AG10803 (cell line): ENCODE measurements around the gene SREBF2.
A peak's percentile ranks its signal among the peaks of the same experiment; 100 is the strongest.

ENCODE experiments used
- DNase-seq: peaks from one replicate; pipeline ENCODE4 v3.0.0; 2010; ENCODE audit warnings: low read depth
- H3K4me3 ChIP-seq: 2 replicates; pipeline ENCODE4 v1.5.1; 2011; ENCODE audit warnings: mild to moderate bottlenecking, low read length, control low read depth
- CTCF ChIP-seq: conservative IDR thresholded peaks from 2 replicates; pipeline ENCODE4 v1.5.1; 2011; ENCODE audit warnings: mild to moderate bottlenecking, low read length, control low read depth, inconsistent platforms

SREBF2 gene

GRCh38 chr22:41908411-41909309 lies 75.8 kb downstream of the SREBF2 start:
- no peak for TF ChIP-seq CTCF
- DNase-seq, result no peak
- H3K4me3 ChIP-seq, result no peak overlapping the region

- no peak overlapping the region for H3K4me3 ChIP-seq
- no peak for DNase-seq
- no peak for TF ChIP-seq CTCF
Measured at GRCh38 chr22:41909310-41910049, 76.6 kb downstream of the SREBF2 start.

DNA sequence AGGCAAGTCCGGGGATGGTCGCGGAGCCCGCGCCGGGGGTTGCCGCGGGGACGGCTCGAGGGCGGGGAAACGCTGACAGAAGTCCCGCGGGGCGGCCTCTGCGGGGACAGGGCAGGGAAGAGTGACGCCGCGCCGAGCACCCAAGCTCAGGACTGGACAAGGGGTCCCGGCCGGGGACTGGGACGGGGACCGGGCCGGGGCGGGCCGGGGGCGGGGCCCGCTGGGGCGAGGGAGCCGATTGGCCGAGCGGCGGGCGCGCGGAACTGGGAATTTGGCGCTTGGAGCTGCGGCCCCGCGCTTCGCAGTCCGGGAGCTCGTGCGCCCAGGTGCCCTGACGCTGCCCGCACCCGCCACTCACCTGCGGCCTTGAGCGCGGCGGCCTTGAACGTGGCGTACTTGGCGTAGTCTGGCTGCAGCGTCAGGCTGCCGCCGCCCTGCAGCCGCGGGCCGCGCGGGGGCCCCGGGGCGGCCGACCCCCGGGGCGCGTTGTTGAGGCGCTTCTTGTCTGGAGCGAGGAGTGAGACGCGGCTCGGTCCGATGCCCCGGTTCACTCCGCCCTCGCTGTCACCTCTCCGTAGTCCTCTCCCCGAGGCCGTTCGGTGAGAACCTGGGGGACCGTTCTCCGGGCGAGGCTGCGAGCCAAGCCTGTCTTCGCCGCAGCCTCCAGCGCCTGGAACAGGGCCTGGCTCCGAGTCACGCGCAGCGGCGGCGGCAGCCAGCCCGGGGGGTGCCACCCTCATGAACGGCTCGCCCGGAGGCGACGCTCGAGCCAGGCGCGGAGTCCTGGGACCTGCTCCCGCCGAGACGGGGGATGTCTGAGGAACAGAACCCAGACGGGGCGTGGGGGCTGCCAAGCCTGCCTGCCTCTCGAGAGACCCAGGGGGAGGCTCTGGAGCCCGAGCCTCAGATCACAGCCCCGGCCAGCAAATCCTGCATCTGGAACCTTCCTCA lies 77.4 kb downstream of the SREBF2 start:
- TF ChIP-seq CTCF, result no peak
- peak; percentile 8 for DNase-seq
- peak overlapping the region; percentile 22 for H3K4me3 ChIP-seq

- no peak for TF ChIP-seq CTCF
- DNase-seq, result no peak
Measured at GRCh38 chr22:41911001-41911611, 78.2 kb downstream of the SREBF2 start.

GRCh38 chr22:41912338-41913039 lies 79.6 kb downstream of the SREBF2 start:
- no peak overlapping the region for H3K4me3 ChIP-seq
- no peak for DNase-seq
- TF ChIP-seq CTCF, result no peak

More at GRCh38 chr22:41911001-41911611, 78.2 kb downstream of the SREBF2 start:
- H3K4me3 ChIP-seq, result no peak overlapping the region
